Hematopoietic multipotent progenitor cell treated with erythropoietin and hydrocortisone succinate and interleukin-3 and kit ligand, for 17 days (in vitro differentiated cells): ENCODE results near the gene SPACA4.
A peak's percentile ranks its signal among the peaks of the same experiment; 100 is the strongest.
"Not testable (repeated sequence)": the region's sequence is repeated elsewhere in the genome, so short reads cannot be mapped to it uniquely, and the experiment has no call there.

Experiments
- DNase-seq: peaks from one replicate; pipeline ENCODE4 v3.0.0-alpha.2; 2015; ENCODE audit warnings: low spot score

SPACA4 gene

DNA sequence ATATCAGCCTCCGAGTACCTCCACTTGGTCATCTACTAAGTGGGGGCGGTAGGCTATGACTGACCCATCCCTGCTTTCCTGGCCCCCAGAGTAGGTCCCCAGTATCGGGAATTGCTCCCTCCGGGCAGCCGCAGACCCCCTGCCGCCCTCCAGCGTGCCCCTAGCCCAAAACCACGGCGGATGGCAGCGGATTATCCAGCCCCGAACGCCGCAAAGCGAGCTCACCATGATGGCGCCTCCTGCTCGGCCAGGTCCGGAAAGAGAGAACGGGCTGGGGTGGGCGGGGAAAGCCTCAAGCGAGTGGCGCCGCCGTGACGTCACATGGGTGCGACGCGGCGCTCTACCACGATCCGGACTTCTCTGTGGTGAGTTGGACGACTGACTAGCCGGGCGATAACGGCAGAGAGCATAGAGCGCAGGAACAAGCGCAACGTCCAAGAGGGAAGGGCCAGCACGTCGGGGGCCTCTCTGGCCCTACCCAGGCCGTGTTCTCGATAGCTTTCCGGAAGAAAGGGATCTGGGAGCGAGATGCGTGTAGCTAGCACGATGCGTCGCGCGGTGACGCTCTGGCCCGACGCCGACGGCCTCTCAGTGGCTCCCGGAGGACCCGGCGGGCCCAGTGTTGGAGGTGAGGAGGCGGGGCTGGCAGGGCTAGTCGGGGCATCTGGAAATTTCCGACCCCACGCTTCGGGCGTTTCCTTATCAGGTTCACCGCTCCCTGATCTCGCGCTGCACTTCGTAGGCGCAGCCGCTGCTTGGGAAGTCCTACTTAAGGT, 12.6 kb downstream of the SPACA4 start, which contains the start of the genes RPL18 and SPHK2:
RPL18 (minus strand) TSS at position 263 of the 776 bp plus-strand sequence; CDS start at position 228, 35 bp downstream.
SPHK2 (plus strand) TSS at position 591 of the 776 bp plus-strand sequence. CDS start 1,009 bp downstream, outside the sequence.
- peak; percentile 98 for DNase-seq

DNA sequence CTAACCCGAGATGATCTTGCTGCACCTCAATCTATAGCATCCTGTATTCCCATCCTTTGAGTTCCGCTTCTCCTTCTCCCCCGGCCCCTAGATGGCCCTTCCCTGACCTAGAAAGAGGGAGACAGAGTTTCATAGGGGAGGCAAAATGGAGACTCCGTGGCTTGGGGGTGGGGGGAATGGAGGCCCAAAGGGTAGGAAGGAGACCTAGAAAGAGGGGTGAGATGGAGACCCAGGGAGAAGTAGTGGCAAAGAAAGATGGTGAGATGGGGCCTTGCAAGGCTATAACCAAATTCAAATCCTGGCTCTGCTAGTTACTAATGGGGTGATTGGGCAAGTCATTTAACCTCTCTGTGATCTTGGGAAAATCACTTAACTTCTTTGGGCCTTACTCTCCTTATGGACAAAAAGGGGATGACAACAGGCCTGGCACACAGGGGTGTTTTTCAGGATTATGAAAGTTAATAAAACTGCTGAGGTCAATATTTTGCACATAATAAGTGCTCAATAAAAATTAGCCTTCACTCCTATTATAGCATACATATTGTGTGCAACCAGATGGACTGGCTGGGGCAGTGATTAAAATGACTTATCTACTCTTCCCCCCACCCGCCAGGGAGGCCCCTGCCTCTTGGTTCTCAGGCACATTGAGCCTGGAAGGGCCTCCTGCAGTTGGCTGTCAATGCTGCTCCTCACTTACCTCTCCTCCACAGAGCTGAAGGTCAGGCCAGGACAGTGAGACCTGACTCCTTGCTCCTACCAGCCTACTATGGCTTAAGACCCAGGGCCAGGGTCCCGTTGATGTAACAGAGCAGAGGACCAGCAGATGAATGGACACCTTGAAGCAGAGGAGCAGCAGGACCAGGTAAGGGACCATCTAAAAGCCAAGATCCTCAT, 13.4 kb downstream of the SPACA4 start:
- DNase-seq, result no peak

DNA sequence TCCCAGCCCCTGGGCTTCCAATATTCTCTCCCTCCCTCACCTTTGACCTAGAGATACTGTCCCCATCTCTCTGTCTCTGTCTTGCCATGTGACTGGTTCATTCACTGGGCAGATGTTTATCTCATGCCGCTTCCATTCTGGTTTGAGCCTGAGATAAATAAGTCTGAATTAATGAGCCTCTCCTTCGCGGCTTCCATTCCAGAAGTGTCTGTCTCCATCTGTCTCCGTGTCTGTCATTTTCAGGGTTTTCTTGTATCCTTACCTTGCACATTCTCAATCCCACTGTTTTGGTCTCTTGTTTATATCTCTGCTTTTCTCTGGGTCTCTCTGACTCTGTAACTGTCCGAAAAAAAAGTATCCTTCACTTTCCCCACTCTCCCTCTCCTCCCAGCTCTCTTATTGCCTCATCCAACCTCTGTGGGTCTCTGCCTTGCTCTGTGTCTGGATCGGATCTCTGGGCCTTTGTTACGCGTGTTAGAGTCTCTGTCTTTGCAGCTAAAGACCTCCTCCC, 17.1 kb downstream of the SPACA4 start:
- DNase-seq, result no peak

DNA sequence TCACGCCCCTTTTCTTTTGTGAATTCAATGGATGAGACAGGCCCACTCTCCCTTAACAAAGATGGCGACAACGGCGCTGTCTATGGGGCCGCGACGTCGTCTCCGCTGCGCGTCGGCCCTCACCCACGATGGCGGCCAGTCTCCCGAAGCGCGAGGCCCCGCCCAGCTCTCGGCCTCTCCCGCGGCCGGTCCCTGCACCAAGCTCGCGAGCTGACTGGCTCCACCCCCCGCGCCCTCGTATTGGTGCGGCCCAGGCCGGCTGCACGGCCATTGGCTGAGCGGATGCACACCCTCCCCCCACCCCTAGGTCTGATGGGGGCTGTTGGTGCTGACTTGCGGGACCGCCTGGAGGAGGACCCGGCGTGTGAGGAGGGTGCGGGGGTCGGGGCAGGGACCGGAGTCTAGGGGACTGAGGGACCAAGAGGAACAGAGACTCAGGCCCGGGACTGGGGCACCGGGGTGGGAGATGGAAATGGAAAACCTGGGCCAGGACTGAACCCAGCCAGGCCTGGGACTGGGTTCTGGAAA, 17.6 kb downstream of the SPACA4 start:
- DNase-seq, result peak; percentile 97

DNA sequence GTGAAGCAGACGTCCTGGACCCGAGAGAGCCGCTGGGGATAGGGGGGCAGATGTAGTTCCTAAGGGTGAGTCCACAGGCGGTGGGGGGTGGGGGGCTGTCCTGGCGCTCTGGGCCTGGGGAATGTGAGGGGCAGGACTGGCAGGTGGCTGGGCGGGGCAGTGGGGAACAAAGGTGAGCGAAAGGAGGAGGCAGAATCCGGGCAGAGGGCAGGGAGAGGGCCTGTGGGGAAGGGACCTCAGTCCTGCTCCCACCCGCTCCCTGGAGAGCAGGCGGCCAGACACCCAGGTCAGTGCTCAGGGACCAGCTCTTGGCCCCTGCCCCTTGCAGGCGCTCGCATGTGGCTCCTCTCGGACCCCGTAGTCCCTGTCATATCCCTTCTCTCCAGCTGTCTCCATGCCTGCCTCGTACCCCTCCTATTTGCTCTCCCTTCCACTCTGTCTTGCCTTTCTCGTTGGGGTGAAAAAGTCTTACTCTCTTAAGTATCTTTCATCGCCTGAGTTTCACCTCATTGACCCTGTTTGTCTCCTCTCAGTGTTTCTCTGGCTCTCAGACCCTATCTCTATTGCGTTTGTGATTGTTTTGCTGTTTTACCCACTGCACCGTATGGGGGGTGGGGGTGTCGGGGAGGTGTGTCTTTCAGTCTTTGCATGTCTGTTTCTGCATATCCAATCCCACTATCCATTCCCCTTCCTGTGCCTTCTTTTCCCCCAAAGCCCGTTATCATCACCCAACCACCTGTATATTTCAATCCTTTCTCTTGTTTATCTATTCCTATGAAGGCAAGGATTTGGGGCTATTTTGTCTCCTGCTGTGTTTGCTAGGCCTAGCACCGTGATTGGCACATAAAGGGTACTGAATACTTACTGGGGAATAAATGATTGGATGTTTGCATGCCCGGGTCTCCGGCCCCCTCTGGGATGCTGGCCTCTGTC, 18.5 kb downstream of the SPACA4 start:
- DNase-seq, result no peak

DNA sequence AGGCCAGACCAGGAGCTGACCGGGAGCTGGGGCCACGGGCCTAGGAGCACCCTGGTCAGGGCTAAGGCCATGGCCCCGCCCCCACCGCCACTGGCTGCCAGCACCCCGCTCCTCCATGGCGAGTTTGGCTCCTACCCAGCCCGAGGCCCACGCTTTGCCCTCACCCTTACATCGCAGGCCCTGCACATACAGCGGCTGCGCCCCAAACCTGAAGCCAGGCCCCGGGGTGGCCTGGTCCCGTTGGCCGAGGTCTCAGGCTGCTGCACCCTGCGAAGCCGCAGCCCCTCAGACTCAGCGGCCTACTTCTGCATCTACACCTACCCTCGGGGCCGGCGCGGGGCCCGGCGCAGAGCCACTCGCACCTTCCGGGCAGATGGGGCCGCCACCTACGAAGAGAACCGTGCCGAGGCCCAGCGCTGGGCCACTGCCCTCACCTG, 19.4 kb downstream of the SPACA4 start:
- DNase-seq, result no peak

DNA sequence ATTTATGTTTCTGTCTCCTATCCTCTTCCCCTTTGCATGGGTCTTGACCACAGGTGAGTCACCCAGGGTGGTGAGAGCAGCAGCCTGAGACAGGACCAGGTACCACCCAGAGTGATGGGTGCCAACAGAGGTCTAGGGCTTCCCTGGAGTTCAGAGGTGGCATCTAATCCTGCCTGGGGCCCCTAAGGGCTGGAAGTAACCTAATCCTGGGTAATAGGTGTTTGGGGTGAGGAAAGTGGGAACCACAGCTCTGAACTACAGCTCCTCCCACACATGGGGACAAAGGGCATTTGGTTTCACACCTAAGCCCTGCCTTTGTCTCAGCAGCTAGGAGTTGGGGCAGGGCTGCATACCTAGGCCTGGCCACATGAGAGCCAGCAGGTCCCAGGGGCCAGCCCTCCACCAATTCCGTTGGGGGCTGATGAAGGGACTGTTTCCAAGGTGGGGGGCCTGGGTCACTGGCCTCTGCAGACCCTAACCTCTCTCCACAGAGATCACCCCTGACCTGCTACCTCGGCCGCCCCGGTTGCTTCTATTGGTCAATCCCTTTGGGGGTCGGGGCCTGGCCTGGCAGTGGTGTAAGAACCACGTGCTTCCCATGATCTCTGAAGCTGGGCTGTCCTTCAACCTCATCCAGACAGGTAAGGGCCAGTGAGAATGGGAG, 20.8 kb downstream of the SPACA4 start:
- no peak for DNase-seq

DNA sequence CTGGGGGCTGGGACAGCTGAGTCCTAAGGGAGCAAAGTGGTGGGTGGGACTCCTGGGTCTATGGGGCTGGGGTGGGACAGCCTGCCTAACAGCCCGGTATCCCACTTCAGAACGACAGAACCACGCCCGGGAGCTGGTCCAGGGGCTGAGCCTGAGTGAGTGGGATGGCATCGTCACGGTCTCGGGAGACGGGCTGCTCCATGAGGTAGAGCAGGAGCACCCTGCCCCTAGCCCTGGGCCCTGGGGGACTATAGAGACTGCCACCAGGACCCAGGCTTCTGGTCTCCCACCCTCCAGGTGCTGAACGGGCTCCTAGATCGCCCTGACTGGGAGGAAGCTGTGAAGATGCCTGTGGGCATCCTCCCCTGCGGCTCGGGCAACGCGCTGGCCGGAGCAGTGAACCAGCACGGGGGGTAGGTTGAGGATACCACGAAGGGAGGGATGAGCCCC, 21.3 kb downstream of the SPACA4 start:
- DNase-seq, result no peak

DNA sequence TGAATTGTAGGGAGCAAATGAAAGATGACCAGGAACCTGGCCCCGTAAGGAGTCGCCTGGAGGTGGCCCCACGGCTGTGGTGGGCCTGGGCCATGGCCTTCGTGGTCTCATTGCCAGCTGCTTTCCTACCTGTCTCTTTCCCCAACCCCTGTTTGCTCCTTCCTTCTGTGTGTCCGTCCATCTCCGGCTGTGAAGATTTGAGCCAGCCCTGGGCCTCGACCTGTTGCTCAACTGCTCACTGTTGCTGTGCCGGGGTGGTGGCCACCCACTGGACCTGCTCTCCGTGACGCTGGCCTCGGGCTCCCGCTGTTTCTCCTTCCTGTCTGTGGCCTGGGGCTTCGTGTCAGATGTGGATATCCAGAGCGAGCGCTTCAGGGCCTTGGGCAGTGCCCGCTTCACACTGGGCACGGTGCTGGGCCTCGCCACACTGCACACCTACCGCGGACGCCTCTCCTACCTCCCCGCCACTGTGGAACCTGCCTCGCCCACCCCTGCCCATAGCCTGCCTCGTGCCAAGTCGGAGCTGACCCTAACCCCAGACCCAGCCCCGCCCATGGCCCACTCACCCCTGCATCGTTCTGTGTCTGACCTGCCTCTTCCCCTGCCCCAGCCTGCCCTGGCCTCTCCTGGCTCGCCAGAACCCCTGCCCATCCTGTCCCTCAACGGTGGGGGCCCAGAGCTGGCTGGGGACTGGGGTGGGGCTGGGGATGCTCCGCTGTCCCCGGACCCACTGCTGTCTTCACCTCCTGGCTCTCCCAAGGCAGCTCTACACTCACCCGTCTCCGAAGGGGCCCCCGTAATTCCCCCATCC, 22.1 kb downstream of the SPACA4 start:
- no peak for DNase-seq

DNA sequence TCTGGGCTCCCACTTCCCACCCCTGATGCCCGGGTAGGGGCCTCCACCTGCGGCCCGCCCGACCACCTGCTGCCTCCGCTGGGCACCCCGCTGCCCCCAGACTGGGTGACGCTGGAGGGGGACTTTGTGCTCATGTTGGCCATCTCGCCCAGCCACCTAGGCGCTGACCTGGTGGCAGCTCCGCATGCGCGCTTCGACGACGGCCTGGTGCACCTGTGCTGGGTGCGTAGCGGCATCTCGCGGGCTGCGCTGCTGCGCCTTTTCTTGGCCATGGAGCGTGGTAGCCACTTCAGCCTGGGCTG, 22.7 kb downstream of the SPACA4 start:
- DNase-seq, result no peak

DNA sequence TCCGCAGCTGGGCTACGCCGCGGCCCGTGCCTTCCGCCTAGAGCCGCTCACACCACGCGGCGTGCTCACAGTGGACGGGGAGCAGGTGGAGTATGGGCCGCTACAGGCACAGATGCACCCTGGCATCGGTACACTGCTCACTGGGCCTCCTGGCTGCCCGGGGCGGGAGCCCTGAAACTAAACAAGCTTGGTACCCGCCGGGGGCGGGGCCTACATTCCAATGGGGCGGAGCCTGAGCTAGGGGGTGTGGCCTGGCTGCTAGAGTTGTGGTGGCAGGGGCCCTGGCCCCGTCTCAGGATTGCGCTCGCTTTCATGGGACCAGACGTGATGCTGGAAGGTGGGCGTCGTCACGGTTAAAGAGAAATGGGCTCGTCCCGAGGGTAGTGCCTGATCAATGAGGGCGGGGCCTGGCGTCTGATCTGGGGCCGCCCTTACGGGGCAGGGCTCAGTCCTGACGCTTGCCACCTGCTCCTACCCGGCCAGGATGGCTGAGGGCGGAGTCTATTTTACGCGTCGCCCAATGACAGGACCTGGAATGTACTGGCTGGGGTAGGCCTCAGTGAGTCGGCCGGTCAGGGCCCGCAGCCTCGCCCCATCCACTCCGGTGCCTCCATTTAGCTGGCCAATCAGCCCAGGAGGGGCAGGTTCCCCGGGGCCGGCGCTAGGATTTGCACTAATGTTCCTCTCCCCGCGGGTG, 23.2 kb downstream of the SPACA4 start:
- peak; percentile 58 for DNase-seq

DNA sequence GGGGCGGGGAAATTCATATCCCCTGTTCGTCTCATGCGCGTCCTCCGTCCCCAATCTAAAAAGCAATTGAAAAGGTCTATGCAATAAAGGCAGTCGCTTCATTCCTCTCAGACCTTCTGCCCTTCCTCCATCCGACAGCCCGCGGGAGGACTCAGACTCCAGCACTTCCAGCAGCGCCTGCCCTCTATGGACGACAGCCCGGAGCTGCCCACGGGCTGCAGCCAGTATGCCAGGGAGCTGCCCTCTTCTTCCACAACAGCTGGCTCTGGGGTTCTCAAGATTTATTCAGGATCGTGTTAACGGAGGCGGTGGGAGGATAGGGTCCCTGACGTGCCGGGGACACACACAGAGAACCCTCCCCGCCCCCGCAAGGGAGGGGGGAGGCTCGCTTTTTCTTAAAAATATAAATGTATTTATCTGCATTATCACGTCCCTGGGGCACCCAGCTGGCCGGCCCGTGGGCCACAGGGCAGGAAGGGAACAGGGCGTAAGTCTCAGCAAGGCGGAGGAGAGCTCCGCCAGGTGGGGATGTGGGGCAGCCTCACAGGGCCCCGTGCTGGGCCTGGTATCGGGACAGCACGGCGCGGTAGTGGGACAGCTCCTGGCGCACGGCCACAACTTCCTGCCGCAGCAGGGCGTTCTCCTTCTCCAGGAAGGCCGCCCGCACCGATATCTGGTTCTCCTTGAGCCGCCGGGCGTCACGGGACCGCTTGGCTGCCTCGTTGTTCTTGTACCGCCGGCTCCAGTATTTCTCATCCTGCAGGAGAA, 23.9 kb downstream of the SPACA4 start:
- DNase-seq, result peak; percentile 88

DNA sequence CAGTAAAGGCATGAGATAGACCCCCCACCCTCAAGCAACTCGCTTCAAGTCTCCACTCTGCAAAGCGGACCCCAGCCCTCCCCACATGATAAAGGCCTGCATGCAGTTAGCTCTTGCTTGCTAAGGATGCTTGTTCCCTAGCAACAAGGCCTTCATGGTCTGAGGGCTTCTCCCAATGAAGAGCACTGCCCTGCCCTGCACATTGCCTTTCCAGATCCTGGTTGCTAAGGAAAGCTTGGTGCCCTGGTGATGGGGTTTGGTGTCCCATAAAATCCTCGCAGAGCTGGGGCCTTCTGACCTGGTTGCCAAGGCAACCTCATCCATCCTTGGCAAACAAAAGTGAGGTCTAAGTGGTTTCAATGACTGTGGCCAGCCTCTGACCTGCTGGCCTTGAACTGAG, 24.7 kb downstream of the SPACA4 start:
- DNase-seq, result no peak

DNA sequence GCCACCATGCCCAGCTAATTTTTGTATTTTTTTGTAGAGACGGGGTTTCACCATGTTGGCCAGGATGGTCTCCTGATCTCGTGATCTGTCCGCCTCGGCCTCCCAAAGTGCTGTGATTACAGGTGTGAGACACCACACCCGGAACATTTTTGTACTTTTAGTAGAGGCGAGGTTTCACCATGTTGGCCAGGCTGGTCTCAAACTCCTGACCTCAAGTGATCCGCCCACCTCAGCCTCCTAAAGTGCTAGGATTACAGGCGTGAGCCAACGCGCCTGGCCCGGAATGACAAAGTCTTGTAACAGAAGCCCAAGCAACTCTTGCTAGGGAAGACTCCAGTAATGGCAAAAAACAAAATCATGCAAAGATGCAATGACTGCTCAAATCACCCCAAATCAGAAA, 25.7 kb downstream of the SPACA4 start:
- DNase-seq, result not testable (repeated sequence)

DNA sequence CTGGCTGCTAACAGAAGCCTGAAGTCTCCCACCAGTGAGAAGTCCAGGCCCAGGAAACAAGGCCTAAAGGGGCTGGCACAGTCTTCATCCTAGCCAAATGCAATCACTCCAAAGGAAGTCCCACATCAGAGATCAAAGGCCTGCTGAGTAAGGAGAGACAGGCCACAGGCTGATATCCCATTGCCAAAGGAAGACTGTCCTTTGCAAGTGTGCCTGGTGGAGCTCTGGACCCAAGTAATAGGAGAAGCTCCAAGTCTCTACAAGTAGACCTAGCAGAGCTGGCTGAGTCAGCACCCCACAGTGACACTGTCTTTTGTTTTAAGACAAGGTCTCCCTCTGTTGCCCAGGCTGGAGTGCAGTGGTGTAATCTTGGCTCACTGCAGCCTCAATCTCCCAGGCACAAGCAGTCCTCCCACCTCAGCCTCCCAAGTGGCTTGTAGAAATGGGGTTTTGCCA, 26.2 kb downstream of the SPACA4 start:
- peak; percentile 66 for DNase-seq

DNA sequence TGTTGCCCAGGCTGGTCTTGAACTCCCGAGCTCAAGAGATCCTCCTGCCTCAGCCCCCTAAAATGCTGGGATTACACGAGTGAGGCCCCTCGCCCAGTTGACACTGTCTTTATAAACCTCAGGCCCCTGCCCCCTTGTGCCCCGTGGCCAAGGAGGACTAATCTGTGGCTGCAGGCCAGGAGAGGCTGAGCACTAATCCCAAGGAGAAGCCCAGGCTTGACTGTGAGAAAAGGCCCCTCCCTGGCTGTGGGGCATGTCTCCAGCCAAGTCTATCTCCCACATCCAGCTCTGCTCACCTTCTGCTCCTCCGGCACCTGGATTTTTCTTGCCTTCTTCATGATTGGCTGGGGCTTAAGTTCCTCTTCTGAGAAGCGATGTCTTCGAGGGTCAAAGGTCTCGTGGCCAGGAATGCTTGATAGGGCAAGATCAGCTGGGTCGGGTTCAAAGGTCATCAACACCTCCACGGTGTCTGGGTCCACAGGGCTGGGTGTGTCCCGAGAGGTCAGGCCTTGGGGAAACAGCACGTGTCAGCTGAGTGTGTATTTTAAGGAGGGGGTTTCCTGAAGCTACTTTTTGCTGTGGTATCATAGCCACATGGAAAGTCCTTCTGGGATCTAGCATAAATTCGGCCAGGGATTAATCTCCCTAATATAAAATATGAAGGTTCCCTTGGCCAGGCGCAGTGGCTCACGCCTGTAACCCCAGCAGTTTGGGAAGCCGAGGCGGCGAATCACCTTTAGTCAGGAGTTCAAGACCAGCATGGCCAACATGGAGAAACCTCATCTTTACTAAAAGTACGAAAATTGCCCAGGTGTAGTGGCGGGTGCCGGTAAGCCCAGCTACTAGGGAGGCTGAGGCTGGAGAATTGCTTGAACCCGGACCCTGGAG, 26.9 kb downstream of the SPACA4 start:
- DNase-seq, result peak; percentile 58

DNA sequence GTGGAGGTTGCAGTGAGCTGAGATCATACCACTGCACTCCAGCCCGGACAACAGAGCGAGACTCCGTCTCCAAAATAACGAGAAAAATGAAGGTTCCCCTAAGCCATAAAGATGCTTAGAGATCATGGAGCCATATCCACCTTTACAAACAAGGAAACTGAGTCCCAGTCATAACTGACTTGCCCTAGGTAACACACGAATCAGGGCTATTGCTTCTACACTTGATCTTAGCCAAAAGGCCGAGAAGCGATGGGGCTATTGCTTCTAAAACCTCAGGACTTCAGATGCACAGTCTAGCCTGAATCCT, 27.4 kb downstream of the SPACA4 start:
- no peak for DNase-seq
